Measurements from ENCODE around the gene ACOT6. TPM values are rescaled to one million over a fixed set of nuclear protein-coding genes. Genes with fewer than 3 reads are reported as not detected.

The ACOT6 gene
- polyA plus RNA-seq, 2 of the 4 experiments (the other 2 are of a cell fraction): not detected

GRCh38 chr14:73591690-73592449 is 20.4 kb upstream of the ACOT6 start, which contains the start of gene ACOT4 (continued):
- TF ChIP-seq CTCF (IDR thresholded peaks at IDR 0.05): 0 out of 3 replicates have a peak, but pooled peaks have one; percentile 11
- TF ChIP-seq ZFP36 (IDR thresholded peaks at IDR 0.05; ENCODE audit: borderline replicate concordance, partially characterized antibody): no peak
- TF ChIP-seq E2F6 (IDR thresholded peaks at IDR 0.05; ENCODE audit: borderline replicate concordance, low read depth): peak; percentile 74
- TF ChIP-seq GATA3 (IDR thresholded peaks at IDR 0.05; ENCODE audit: borderline replicate concordance): no peak
- TF ChIP-seq CEBPB (IDR thresholded peaks at IDR 0.05): no peak
- TF ChIP-seq REST (IDR thresholded peaks at IDR 0.05): no peak
- TF ChIP-seq CHD4 (IDR thresholded peaks at IDR 0.05; ENCODE audit: borderline replicate concordance): no peak
- TF ChIP-seq CBX2 (IDR thresholded peaks at IDR 0.05; ENCODE audit: borderline replicate concordance, low read depth): no peak
- TF ChIP-seq EP300 (IDR thresholded peaks at IDR 0.05): no peak
- no peak for TF ChIP-seq POLR2AphosphoS2 (conservative IDR thresholded peaks at IDR 0.05; ENCODE audit: low read length)
- no peak for TF ChIP-seq RAD21 (conservative IDR thresholded peaks at IDR 0.05 in 1 of 2, IDR thresholded peaks at IDR 0.05 in 1 of 2)
- TF ChIP-seq MYC (IDR thresholded peaks at IDR 0.05; ENCODE audit: borderline replicate concordance, low read length): no peak
- no peak for TF ChIP-seq SREBF2 (IDR thresholded peaks at IDR 0.05)
- no peak for TF ChIP-seq RARB (CRISPR knock-in tag; IDR thresholded peaks at IDR 0.05)
- no peak for TF ChIP-seq BHLHE40 (IDR thresholded peaks at IDR 0.05; ENCODE audit: low read depth, low read length)
- no peak for TF ChIP-seq FOSL2 (IDR thresholded peaks at IDR 0.05)
- TF ChIP-seq FOSL2 (CRISPR knock-in tag; IDR thresholded peaks at IDR 0.05): no peak
- TF ChIP-seq HES2 (IDR thresholded peaks at IDR 0.05): no peak
- no peak for TF ChIP-seq ZNF302 (CRISPR knock-in tag; IDR thresholded peaks at IDR 0.05)
- TF ChIP-seq KDM5A (IDR thresholded peaks at IDR 0.05): no peak
- TF ChIP-seq TP53 (CRISPR knock-in tag; IDR thresholded peaks at IDR 0.05): no peak
- no peak for TF ChIP-seq BCL3 (IDR thresholded peaks at IDR 0.05)
- TF ChIP-seq HEYL (CRISPR knock-in tag; IDR thresholded peaks at IDR 0.05): no peak
- no peak for TF ChIP-seq TFCP2L1 (CRISPR knock-in tag; IDR thresholded peaks at IDR 0.05)
- no peak for TF ChIP-seq CHD2 (IDR thresholded peaks at IDR 0.05; ENCODE audit: low read length, partially characterized antibody)
- TF ChIP-seq FOSB (CRISPR knock-in tag; IDR thresholded peaks at IDR 0.05): no peak
- no peak for TF ChIP-seq RNF2 (IDR thresholded peaks at IDR 0.05; ENCODE audit: borderline replicate concordance, low read depth)
- TF ChIP-seq EHF (CRISPR knock-in tag; IDR thresholded peaks at IDR 0.05): no peak
- TF ChIP-seq ZC3H11A (IDR thresholded peaks at IDR 0.05): no peak
- no peak for TF ChIP-seq ESRRA (IDR thresholded peaks at IDR 0.05; ENCODE audit: borderline replicate concordance, low read length)
- TF ChIP-seq ATOH8 (CRISPR knock-in tag; IDR thresholded peaks at IDR 0.05; ENCODE audit: low read depth): no peak
- no peak for TF ChIP-seq RFX5 (IDR thresholded peaks at IDR 0.05)
- no peak for TF ChIP-seq NPAS2 (CRISPR knock-in tag; IDR thresholded peaks at IDR 0.05; ENCODE audit: borderline replicate concordance)

Measured in A549 (cell line).